ENCODE measurements around the gene CAPN14.

DNA sequence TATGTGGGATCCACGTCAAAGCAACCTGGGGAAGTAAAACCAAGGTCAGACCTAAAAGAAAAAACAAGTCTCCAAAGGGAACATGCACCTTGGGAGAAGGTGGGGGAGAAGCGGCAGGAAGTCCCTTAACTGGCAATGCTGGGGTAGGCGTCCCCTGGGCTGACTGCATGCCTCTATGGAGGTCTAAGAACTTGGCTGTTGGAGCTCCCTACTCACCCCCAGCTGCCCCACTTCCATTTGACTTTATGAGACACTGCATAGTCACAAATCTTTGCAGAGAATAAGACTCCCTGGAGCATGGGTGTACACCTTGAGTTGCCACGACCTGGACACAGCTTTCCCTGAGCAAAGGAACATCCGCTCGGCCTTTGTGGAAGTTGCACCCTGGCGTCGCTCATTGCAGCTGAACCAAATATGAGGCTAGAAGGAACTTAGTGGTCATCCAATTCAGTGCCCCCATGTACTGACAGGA is 2.8 kb downstream of the CAPN14 start:
- no peak for TF ChIP-seq FOXP2 (optimal IDR thresholded peaks at IDR 0.05; ENCODE audit: control extremely low read depth, extremely low read length, insufficient read depth)
- no peak for TF ChIP-seq POLR2AphosphoS5 (IDR thresholded peaks at IDR 0.05; ENCODE audit: borderline replicate concordance, low read depth, low read length)

Measured in SK-N-MC (cell line).